Karpas-422 (cell line): ENCODE measurements around the gene AP5B1. TPM values are rescaled to one million over a fixed set of nuclear protein-coding genes. Genes with fewer than 3 reads are reported as not detected.

Source experiments
- DNase-seq: peaks from one replicate; pipeline ENCODE4 v3.0.0-alpha.2; 2015
- H2AFZ ChIP-seq: fragments of 200-600 bp; sonication (generic); 2 replicates; pipeline ENCODE4 v1.6.1; 2014; ENCODE audit warnings: antibody characterized with exemption, low read length, mixed read lengths
- H3K27ac ChIP-seq: fragments of 200-600 bp; sonication (generic); 2 replicates; pipeline ENCODE4 v1.5.1; 2014; ENCODE audit warnings: mild to moderate bottlenecking, low read length, moderate library complexity
- H3K27me3 ChIP-seq: fragments of 200-600 bp; sonication (generic); 2 replicates; pipeline ENCODE4 v1.6.1; 2014; ENCODE audit warnings: low read length, mixed read lengths
- H3K36me3 ChIP-seq: fragments of 200-600 bp; sonication (generic); 2 replicates; pipeline ENCODE4 v1.6.1; 2014; ENCODE audit warnings: low read length, mixed read lengths; ENCODE audit not compliant: insufficient read depth
- H3K4me1 ChIP-seq: fragments of 200-600 bp; sonication (generic); 2 replicates; pipeline ENCODE4 v1.6.1; 2014; ENCODE audit warnings: mild to moderate bottlenecking, low read length, mixed read lengths
- H3K4me2 ChIP-seq: fragments of 200-600 bp; sonication (generic); 2 replicates; pipeline ENCODE4 v1.6.1; 2014; ENCODE audit warnings: low read length, low read depth, mild to moderate bottlenecking; ENCODE audit not compliant: poor library complexity, severe bottlenecking
- H3K4me3 ChIP-seq: fragments of 200-600 bp; sonication (generic); 2 replicates; pipeline ENCODE4 v1.5.1; 2014; ENCODE audit warnings: mild to moderate bottlenecking, antibody characterized with exemption, low read length, mixed read lengths
- H3K79me2 ChIP-seq: fragments of 200-600 bp; sonication (generic); 2 replicates; pipeline ENCODE4 v1.6.1; 2014; ENCODE audit warnings: mild to moderate bottlenecking, low read length, mixed read lengths
- H3K9ac ChIP-seq: fragments of 200-600 bp; sonication (generic); 2 replicates; pipeline ENCODE4 v1.6.0; 2014; ENCODE audit warnings: low read length
- H3K9me2 ChIP-seq: fragments of 200-600 bp; sonication (generic), shearing (Covaris generic); replicated peaks from 2 replicates; pipeline ENCODE4 v1.6.0; 2014; ENCODE audit warnings: mild to moderate bottlenecking, low read length, moderate library complexity; ENCODE audit not compliant: insufficient read depth
- H3K9me3 ChIP-seq: fragments of 300-700, 200-600 bp; sonication (generic); 2 replicates; pipeline ENCODE4 v1.6.1; 2014; ENCODE audit warnings: low read length, mixed read lengths
- H4K20me1 ChIP-seq: fragments of 200-600 bp; sonication (generic); 2 replicates; pipeline ENCODE4 v1.6.1; 2014; ENCODE audit warnings: mild to moderate bottlenecking, antibody characterized with exemption, low read length, low read depth; ENCODE audit not compliant: insufficient read depth
- total RNA-seq: library from RNA; depleted of rRNA; stranded (reverse); fragments of >200 nt; shearing (Covaris generic); gene quantifications from 2 replicates; pipeline ENCODE4 v1.2.3, GENCODE V29; 2014; ENCODE audit warnings: low replicate concordance

AP5B1 gene
- total RNA-seq, 1 experiment from 2014 or later: 11.1 TPM

DNA sequence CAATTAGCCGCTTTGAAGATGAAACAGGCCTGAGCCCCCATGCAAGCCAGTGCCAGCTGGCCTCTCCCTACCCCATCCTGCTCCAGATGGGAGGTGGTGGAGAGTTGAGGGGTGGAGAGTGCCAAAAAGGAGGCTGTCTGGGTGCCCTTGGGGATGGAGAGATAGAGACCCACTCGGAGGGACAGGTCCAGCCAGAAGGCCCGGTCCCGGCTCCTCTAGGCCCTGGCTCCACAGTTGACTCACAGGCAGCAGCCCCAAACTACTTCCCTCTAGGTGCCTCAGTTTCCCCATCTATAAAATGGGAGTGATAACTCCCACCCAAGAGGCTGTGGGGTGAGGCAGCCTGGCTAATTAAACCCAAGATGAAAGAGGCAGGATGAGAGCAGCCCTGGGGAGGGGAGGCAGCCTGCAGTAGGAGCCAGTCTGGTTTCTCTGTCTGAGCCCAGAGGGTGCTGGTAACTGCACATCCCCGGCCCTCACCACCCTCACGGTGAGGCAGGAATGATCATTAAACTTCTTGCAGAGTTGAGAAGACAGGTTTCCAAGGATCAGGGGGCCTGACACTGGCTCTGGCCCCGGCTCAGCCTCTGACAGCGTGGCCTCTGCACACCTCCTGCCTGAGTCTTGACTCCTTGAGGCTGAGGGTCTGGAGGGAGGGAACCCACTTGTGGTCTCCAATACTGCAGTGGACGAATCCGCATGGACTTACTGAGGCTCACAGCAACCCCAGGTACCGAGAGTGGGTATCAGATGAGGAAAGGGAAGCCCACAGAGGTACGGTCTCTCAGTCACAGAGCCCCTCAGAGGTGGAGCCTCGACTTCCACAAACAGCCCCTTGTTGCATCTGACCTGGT is 1.4 kb upstream of the AP5B1 start:
- Histone ChIP-seq H2AFZ (no peak overlapping the region), H3K36me3 (peaks cover 3% of the 10 kb centered on the region; the same call in 1 of the 2 replicates), H3K79me2 (peaks cover 16% of the 10 kb centered on the region), H3K27ac (no peak overlapping the region), H3K4me2 (no peak overlapping the region), H4K20me1 (peaks cover 26% of the 10 kb centered on the region), H3K4me1 (peaks cover 7% of the 10 kb centered on the region), H3K4me3 (no peak overlapping the region), H3K27me3 (no peaks in the 10 kb centered on the region), H3K9me2 (no peaks in the 10 kb centered on the region), H3K9me3 (no peaks in the 10 kb centered on the region), H3K9ac (no peak overlapping the region)
- no peak for DNase-seq

DNA sequence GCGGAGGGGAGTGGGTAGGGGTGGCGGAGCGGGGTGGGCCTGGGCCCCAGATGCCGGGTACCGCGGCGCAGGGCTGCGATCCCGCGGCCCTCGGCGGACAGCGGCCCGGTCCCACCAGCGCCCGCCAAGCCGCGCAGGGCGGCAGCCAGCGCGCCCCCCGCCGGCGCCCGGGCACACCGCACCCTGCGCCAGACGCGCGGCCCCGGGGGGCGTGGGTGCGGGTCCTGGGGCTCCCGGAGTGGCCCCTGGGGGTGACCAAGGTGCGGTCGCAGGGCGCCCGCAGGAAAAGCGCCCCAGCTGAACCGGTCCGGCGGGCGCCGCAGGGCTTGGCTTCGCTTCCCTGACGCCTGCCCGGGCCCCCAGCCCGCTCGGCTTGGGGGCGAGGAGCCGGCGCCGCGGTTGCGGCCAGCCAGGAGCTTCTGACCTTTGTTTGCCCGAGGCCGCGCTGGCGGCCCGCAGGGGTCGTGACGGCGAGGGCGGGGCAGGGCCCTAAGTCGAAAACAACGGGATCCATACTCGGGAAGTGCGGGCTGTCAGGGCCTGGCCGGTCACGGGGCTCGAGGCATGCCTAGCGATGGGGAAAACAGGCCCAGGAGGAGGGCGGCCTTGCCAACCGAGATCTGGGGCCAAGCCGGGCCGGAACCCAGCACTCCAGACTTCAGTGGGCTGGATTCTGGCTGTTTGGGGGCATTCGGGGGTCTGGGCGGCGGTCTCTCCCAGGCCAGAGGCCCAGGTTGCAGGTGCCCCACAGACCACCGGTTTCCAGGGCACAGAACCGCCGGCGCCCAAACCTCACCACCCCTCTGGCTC is 581 bp upstream of the AP5B1 start:
- Histone ChIP-seq H4K20me1 (peaks cover 32% of the 10 kb centered on the region), H3K9me3 (no peaks in the 10 kb centered on the region), H3K27ac (no peak overlapping the region), H3K27me3 (no peaks in the 10 kb centered on the region), H2AFZ (no peak overlapping the region), H3K79me2 (peaks cover 16% of the 10 kb centered on the region), H3K4me2 (peak overlapping the region; percentile 69), H3K9ac (peak overlapping the region; percentile 43; the same call in 1 of the 2 replicates), H3K4me1 (peaks cover 7% of the 10 kb centered on the region), H3K9me2 (no peaks in the 10 kb centered on the region), H3K36me3 (peaks cover 3% of the 10 kb centered on the region; the same call in 1 of the 2 replicates), H3K4me3 (peak overlapping the region; percentile 99; the same call in 1 of the 2 replicates)
- DNase-seq: peak; percentile 69

DNA sequence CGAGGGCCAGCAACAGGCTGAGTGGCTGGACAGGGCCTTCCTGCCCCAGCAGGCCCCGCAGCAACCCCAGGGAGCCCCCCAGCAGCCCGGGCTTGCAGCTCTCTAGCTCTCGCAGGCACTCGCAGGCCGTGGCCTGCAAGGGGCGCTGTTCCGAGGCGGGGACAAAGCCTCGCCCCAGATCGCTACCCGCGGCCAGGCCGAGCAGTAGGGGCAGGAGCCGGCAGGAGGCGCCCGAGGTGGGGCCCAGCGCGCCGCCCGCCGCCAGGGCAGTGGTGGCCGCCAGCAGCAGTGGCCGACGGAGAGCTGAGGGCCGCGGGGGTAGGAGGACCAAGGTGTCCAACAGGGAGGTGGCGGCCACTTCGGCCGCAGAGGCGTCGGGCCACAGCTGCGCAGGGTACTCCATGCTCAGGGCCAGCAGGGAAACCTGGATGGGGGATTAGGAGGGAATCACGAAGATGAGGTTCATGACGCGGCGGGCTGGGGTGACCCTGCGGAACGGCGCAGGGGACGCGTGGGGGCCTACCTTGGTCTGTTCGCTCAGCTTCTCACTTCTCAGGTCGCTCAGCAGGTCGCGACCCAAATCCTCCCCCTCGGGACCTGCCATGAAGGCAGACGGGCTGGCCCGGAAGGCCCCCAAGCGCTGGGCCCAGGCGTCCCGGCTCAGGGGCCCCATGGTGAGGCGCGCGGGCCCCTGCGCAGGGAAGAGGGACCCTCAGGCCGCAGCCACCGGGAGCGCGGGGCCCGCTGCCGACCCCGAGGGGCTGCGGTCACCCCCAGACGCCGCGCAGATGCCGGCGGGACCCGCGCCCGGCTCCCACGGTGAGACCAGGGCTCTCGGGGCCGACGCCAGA is 632 bp downstream of the AP5B1 start:
- Histone ChIP-seq H3K27me3 (no peaks in the 10 kb centered on the region), H3K4me1 (peaks cover 7% of the 10 kb centered on the region), H3K4me3 (peak overlapping the region; percentile 99), H2AFZ (peak overlapping the region; percentile 84; the same call in 1 of the 2 replicates), H3K79me2 (peaks cover 16% of the 10 kb centered on the region), H3K9me2 (no peaks in the 10 kb centered on the region), H3K36me3 (peaks cover 3% of the 10 kb centered on the region; the same call in 1 of the 2 replicates), H3K9ac (peak overlapping the region; percentile 96), H3K4me2 (peak overlapping the region; percentile 69), H3K27ac (peak overlapping the region; percentile 45; the same call in 1 of the 2 replicates), H3K9me3 (no peaks in the 10 kb centered on the region), H4K20me1 (peaks cover 34% of the 10 kb centered on the region)
- peak; percentile 94 for DNase-seq

DNA sequence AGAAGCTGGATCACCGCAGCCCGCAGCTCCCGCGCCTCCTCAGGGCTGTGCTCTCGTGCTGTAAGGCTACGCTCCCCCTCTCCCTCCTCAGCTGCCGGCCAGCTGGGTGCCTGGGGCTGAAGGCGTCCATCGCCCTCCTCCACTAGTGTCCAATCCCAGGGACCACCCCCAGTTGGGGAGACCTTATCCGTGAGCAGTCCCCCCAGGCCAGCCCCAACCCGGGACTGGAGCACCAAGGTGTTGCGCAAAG is 1.2 kb downstream of the AP5B1 start:
- Histone ChIP-seq H2AFZ (no peak overlapping the region), H3K9me3 (no peaks in the 10 kb centered on the region), H3K9ac (peak overlapping the region; percentile 96), H3K27ac (no peak overlapping the region), H4K20me1 (peaks cover 36% of the 10 kb centered on the region), H3K9me2 (no peaks in the 10 kb centered on the region), H3K4me3 (peak overlapping the region; percentile 99), H3K4me2 (peak overlapping the region; percentile 69), H3K27me3 (no peaks in the 10 kb centered on the region), H3K79me2 (peaks cover 16% of the 10 kb centered on the region), H3K4me1 (peaks cover 7% of the 10 kb centered on the region), H3K36me3 (peaks cover 3% of the 10 kb centered on the region; the same call in 1 of the 2 replicates)
- DNase-seq: no peak

DNA sequence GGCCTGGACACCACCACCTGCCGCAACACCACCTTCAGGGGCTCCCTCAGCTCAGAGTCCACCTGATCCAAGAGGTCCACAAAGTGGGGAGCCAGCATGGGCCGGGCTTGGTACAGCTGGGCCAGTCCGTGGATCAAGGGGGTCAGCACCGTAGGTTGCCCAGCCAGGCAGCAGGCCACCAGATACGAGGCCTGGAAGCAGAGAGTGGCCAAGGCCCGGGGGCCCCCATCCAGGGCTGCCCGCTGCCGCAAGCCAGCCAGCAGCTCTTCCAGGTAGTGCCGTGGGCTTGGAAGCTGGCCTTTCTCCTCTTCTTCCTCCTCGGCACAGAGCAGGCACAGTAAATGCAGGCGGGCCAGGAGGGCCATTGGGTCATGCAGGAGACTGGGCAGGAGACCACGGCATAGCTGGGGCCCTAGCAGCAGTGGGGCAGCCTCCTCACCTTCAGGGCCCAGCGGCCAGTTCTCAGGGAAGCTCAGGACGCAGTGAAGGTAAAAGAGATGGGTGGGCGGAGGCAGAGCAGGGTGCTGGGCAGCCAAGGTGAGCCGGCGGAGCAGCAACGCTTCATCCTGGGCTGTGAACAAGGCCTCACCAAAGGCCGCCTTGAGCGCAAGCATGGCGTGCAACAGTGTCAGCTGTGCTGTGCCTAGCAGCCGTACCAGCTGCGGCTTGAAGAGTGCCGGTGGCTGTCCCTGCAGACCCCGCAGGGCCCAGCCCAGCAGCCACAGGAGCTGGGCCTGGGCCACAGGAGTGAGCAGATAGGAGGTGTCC is 1.7 kb downstream of the AP5B1 start:
- Histone ChIP-seq H2AFZ (no peak overlapping the region), H3K4me3 (peak overlapping the region; percentile 99), H3K4me2 (peak overlapping the region; percentile 69), H3K27ac (no peak overlapping the region), H3K9me2 (no peaks in the 10 kb centered on the region), H3K79me2 (peaks cover 16% of the 10 kb centered on the region), H3K4me1 (peaks cover 7% of the 10 kb centered on the region), H3K9ac (peak overlapping the region; percentile 96), H3K27me3 (no peaks in the 10 kb centered on the region), H3K36me3 (peaks cover 3% of the 10 kb centered on the region; the same call in 1 of the 2 replicates), H3K9me3 (no peaks in the 10 kb centered on the region), H4K20me1 (peaks cover 39% of the 10 kb centered on the region)
- DNase-seq: no peak

DNA sequence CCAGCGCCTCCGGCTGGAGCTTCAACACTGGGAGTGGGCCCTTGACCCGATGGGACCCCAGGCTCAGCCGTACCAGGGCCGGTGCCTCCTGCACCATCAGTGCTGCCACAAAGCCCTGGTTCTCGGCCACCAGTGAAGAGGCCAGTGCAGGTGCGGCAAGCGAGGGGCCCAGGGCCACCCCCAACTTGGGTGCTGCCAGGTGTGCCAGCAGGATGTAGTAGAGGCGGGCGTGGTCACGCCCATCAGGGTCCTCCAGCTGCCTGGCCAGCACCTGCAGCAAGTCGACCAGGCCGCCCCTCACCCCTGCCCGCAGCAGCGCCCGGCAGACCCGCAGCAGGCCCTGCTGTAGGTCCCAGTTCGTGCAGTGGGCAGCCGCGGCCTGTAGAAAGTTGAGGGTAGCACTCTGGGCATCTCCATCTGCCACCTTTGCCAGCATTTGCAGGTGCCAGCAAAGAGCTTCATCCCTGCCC is 2.3 kb downstream of the AP5B1 start:
- no peak overlapping the region for H3K9ac ChIP-seq
- H3K9me2 ChIP-seq: no peaks in the 10 kb centered on the region
- H3K36me3 ChIP-seq: peaks cover 3% of the 10 kb centered on the region; the same call in 1 of the 2 replicates
- H3K4me3 ChIP-seq: no peak overlapping the region
- H3K4me1 ChIP-seq: peaks cover 7% of the 10 kb centered on the region
- H3K4me2 ChIP-seq: no peak overlapping the region
- no peaks in the 10 kb centered on the region for H3K27me3 ChIP-seq
- H2AFZ ChIP-seq: no peak overlapping the region
- no peak for DNase-seq
- H3K79me2 ChIP-seq: peaks cover 16% of the 10 kb centered on the region
- peaks cover 39% of the 10 kb centered on the region for H4K20me1 ChIP-seq
- H3K27ac ChIP-seq: no peak overlapping the region
- H3K9me3 ChIP-seq: no peaks in the 10 kb centered on the region

DNA sequence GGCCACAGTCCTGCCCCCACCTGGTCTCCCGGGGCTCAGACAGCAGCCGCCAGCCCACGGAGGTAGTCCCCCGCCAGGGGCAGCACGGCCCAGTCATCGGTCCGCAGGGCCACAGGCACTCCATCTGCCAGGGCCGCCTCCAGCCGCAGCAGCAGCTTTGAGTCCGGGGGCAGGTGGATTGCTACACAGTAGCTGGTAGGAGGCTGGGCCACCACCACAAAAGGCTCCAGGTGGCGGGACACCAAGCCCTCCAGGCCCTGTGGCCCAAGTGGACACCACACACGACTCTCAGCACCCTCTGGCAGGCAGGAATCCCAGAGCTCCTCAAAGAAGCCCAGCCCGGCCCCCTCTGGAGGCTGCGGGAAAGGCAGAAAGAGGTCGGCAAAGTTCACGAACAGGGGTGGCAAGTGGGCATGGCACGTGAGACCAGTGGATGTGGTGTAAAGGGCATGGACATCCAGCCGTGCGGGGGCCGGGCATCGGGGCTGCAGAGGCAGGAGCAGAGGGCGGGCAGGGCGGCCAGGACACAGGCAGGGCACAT is 2.9 kb downstream of the AP5B1 start:
- Histone ChIP-seq H3K4me3 (no peak overlapping the region), H4K20me1 (peaks cover 42% of the 10 kb centered on the region), H3K36me3 (peaks cover 3% of the 10 kb centered on the region; the same call in 1 of the 2 replicates), H3K4me2 (no peak overlapping the region), H3K27ac (no peak overlapping the region), H3K27me3 (no peaks in the 10 kb centered on the region), H3K79me2 (peaks cover 16% of the 10 kb centered on the region), H3K4me1 (peaks cover 7% of the 10 kb centered on the region), H3K9me3 (no peaks in the 10 kb centered on the region), H3K9ac (no peak overlapping the region), H2AFZ (no peak overlapping the region), H3K9me2 (no peaks in the 10 kb centered on the region)
- DNase-seq: no peak
